ENCODE results near the gene SRPK2.
A peak's percentile ranks its signal among the peaks of the same experiment; 100 is the strongest.

The SRPK2 gene

GRCh38 chr7:105257338-105257737 is 131.4 kb downstream of the SRPK2 start:
- no peaks in the 10 kb centered on the region for H3K27me3 ChIP-seq
- TF ChIP-seq CTCF (IDR thresholded peaks at IDR 0.05) = no peak
- peak overlapping the region; percentile 29 for H3K27ac ChIP-seq
- H3K9me3 ChIP-seq = no peaks in the 10 kb centered on the region
- no peak overlapping the region for H3K4me3 ChIP-seq (ENCODE audit: low read depth in 1 of 2, low read length in 1 of 2)
- H3K4me1 ChIP-seq (ENCODE audit: control insufficient read depth in 1 of 2, insufficient read depth in 1 of 2, low read depth in 1 of 2, low read length in 1 of 2) = peaks cover 0 to 10% of the 10 kb centered on the region in 2 experiments
- no peaks in the 10 kb centered on the region for H3K36me3 ChIP-seq

DNA sequence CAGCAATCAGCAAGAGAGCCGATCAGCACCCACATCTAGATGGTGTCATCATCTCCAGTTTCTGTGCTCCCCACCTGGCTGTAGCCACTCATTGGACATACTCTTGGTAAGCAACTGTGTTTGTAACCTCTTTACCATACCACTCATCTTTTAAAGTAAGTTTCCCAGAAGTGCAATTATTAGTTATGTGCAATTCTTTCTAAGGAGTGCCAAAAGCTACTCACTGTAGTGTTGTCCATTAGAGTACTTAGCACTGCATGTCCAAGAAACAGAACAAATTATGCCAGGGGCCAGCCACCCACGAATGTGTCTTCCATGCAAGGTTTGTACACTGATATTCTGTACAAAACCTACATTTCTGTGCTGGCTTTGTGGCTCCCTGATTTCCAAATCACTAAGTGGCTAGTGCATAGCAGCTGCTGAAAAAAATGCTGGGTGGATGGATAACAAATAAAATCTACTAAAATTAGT is 131.9 kb downstream of the SRPK2 start:
- H3K36me3 ChIP-seq = no peaks in the 10 kb centered on the region
- H3K27me3 ChIP-seq = no peaks in the 10 kb centered on the region
- H3K4me3 ChIP-seq (ENCODE audit: low read depth in 1 of 2, low read length in 1 of 2) = no peak overlapping the region
- TF ChIP-seq CTCF (IDR thresholded peaks at IDR 0.05) = no peak
- H3K9me3 ChIP-seq = no peaks in the 10 kb centered on the region
- H3K4me1 ChIP-seq (ENCODE audit: control insufficient read depth in 1 of 2, insufficient read depth in 1 of 2, low read depth in 1 of 2, low read length in 1 of 2) = peaks cover 0 to 10% of the 10 kb centered on the region in 2 experiments
- H3K27ac ChIP-seq = peak overlapping the region; percentile 29

- no peaks in the 10 kb centered on the region for H3K36me3 ChIP-seq
- H3K4me1 ChIP-seq (ENCODE audit: control insufficient read depth in 1 of 2, insufficient read depth in 1 of 2, low read depth in 1 of 2, low read length in 1 of 2) = peaks cover 0 to 8% of the 10 kb centered on the region in 2 experiments
- no peak for TF ChIP-seq CTCF (IDR thresholded peaks at IDR 0.05)
- H3K9me3 ChIP-seq = no peaks in the 10 kb centered on the region
- H3K27ac ChIP-seq = no peak overlapping the region
- H3K27me3 ChIP-seq = no peaks in the 10 kb centered on the region
- H3K4me3 ChIP-seq (ENCODE audit: low read depth in 1 of 2, low read length in 1 of 2) = no peak overlapping the region
Observed at GRCh38 chr7:105250706-105251105, 138.0 kb downstream of the SRPK2 start.

- no peak overlapping the region for H3K27ac ChIP-seq
- H3K27me3 ChIP-seq = no peaks in the 10 kb centered on the region
- no peak overlapping the region for H3K4me3 ChIP-seq (ENCODE audit: low read depth in 1 of 2, low read length in 1 of 2)
- TF ChIP-seq CTCF (IDR thresholded peaks at IDR 0.05) = no peak
- H3K36me3 ChIP-seq = no peaks in the 10 kb centered on the region
- H3K9me3 ChIP-seq = no peaks in the 10 kb centered on the region
- H3K4me1 ChIP-seq (ENCODE audit: control insufficient read depth in 1 of 2, insufficient read depth in 1 of 2, low read depth in 1 of 2, low read length in 1 of 2) = peaks cover 0 to 8% of the 10 kb centered on the region in 2 experiments
Observed at GRCh38 chr7:105250239-105250638, 138.5 kb downstream of the SRPK2 start.

- Histone ChIP-seq H3K36me3 (no peaks in the 10 kb centered on the region), H3K27me3 (no peaks in the 10 kb centered on the region), H3K27ac (no peak overlapping the region), H3K9me3 (no peaks in the 10 kb centered on the region), H3K4me3 (ENCODE audit: low read depth in 1 of 2, low read length in 1 of 2) (no peak overlapping the region), H3K4me1 (ENCODE audit: control insufficient read depth in 1 of 2, insufficient read depth in 1 of 2, low read depth in 1 of 2, low read length in 1 of 2) (peaks cover 0 to 8% of the 10 kb centered on the region in 2 experiments)
- TF ChIP-seq CTCF (IDR thresholded peaks at IDR 0.05) = no peak
Observed at GRCh38 chr7:105249216-105249615, 139.5 kb downstream of the SRPK2 start.

GRCh38 chr7:105246679-105247078 is 142.0 kb downstream of the SRPK2 start:
- no peak for TF ChIP-seq CTCF (IDR thresholded peaks at IDR 0.05)
- Histone ChIP-seq H3K36me3 (no peaks in the 10 kb centered on the region), H3K27ac (peak overlapping the region; percentile 36), H3K4me1 (ENCODE audit: control insufficient read depth in 1 of 2, insufficient read depth in 1 of 2, low read depth in 1 of 2, low read length in 1 of 2) (peaks cover 0 to 8% of the 10 kb centered on the region in 2 experiments), H3K27me3 (no peaks in the 10 kb centered on the region), H3K4me3 (ENCODE audit: low read depth in 1 of 2, low read length in 1 of 2) (no peak overlapping the region), H3K9me3 (no peaks in the 10 kb centered on the region)
